ENCODE data around the gene SLC39A1. TPM values are rescaled to one million over a fixed set of nuclear protein-coding genes. Genes with fewer than 3 reads are reported as not detected.

The SLC39A1 gene
- total and polyA plus RNA-seq, 9 of the 15 experiments (the other 6 are each of a cell fraction or from before 2014, with no cell fraction given): 9.9 to 81.1 (median 62.7) TPM

- TF ChIP-seq, protein P1, sequence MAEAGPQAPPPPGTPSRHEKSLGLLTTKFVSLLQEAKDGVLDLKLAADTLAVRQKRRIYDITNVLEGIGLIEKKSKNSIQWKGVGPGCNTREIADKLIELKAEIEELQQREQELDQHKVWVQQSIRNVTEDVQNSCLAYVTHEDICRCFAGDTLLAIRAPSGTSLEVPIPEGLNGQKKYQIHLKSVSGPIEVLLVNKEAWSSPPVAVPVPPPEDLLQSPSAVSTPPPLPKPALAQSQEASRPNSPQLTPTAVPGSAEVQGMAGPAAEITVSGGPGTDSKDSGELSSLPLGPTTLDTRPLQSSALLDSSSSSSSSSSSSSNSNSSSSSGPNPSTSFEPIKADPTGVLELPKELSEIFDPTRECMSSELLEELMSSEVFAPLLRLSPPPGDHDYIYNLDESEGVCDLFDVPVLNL (CRISPR knock-in tag; IDR thresholded peaks at IDR 0.05; ENCODE audit: low read depth): no peak
- TF ChIP-seq, protein P2, sequence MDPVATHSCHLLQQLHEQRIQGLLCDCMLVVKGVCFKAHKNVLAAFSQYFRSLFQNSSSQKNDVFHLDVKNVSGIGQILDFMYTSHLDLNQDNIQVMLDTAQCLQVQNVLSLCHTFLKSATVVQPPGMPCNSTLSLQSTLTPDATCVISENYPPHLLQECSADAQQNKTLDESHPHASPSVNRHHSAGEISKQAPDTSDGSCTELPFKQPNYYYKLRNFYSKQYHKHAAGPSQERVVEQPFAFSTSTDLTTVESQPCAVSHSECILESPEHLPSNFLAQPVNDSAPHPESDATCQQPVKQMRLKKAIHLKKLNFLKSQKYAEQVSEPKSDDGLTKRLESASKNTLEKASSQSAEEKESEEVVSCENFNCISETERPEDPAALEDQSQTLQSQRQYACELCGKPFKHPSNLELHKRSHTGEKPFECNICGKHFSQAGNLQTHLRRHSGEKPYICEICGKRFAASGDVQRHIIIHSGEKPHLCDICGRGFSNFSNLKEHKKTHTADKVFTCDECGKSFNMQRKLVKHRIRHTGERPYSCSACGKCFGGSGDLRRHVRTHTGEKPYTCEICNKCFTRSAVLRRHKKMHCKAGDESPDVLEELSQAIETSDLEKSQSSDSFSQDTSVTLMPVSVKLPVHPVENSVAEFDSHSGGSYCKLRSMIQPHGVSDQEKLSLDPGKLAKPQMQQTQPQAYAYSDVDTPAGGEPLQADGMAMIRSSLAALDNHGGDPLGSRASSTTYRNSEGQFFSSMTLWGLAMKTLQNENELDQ (CRISPR knock-in tag; IDR thresholded peaks at IDR 0.05; ENCODE audit: borderline replicate concordance): no peak
- TF ChIP-seq ZBED1 (IDR thresholded peaks at IDR 0.05) (peak; percentile 67; the same call in 1 of the 2 replicates), ZNF717 (CRISPR knock-in tag; IDR thresholded peaks at IDR 0.05) (no peak), ZKSCAN1 (IDR thresholded peaks at IDR 0.05; ENCODE audit: low read depth, low read length) (peak; percentile 32; the same call in 1 of the 2 replicates), ZNF3 (CRISPR knock-in tag; IDR thresholded peaks at IDR 0.05) (no peak), ZBTB2 (IDR thresholded peaks at IDR 0.05) (no peak), CBX1 (IDR thresholded peaks at IDR 0.05; ENCODE audit: low read depth) (peak; percentile 60; the same call in 1 of the 2 replicates), SETDB1 (IDR thresholded peaks at IDR 0.05; ENCODE audit: low read length) (no peak), RBFOX2 (IDR thresholded peaks at IDR 0.05; ENCODE audit: low read depth, low read length) (peak; percentile 96), POU5F1 (IDR thresholded peaks at IDR 0.05; ENCODE audit: borderline replicate concordance, low read depth, low read length, partially characterized antibody) (no peak), PBX2 (CRISPR knock-in tag; IDR thresholded peaks at IDR 0.05; ENCODE audit: low read depth) (no peak), PBX2 (tag; conservative IDR thresholded peaks at IDR 0.05; ENCODE audit: low read depth) (no peak), ZNF764 (CRISPR knock-in tag; IDR thresholded peaks at IDR 0.05; ENCODE audit: low read depth) (no peak), NFE2L1 (tag; IDR thresholded peaks at IDR 0.05; ENCODE audit: borderline replicate concordance, low read depth) (no peak)
- TF ChIP-seq, protein P3, sequence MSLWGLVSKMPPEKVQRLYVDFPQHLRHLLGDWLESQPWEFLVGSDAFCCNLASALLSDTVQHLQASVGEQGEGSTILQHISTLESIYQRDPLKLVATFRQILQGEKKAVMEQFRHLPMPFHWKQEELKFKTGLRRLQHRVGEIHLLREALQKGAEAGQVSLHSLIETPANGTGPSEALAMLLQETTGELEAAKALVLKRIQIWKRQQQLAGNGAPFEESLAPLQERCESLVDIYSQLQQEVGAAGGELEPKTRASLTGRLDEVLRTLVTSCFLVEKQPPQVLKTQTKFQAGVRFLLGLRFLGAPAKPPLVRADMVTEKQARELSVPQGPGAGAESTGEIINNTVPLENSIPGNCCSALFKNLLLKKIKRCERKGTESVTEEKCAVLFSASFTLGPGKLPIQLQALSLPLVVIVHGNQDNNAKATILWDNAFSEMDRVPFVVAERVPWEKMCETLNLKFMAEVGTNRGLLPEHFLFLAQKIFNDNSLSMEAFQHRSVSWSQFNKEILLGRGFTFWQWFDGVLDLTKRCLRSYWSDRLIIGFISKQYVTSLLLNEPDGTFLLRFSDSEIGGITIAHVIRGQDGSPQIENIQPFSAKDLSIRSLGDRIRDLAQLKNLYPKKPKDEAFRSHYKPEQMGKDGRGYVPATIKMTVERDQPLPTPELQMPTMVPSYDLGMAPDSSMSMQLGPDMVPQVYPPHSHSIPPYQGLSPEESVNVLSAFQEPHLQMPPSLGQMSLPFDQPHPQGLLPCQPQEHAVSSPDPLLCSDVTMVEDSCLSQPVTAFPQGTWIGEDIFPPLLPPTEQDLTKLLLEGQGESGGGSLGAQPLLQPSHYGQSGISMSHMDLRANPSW (CRISPR knock-in tag; IDR thresholded peaks at IDR 0.05): no peak
These were observed 27.3 kb upstream of the SLC39A1 start, which contains the start of gene RPS27 (continued) for GRCh38 chr1:153990468-153991150.
